Measurements from ENCODE around the gene C14orf180.

DNA sequence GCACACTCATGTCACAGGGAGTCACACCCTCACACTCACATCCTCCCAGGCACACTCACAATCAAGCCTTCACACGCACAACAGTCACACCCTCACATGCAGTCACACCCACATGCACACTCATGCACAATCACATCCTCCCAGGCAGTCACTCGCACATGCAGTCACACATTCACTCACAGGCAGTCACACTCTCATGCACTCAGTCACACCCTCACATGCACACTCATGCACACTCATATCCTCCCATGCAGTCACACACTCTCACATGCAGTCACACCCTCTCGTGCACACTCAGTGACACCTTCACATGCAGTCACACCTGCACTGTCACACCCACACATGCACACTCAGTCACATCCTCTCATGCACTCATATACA, 12.7 kb downstream of the C14orf180 start:
- TF ChIP-seq, protein P1, sequence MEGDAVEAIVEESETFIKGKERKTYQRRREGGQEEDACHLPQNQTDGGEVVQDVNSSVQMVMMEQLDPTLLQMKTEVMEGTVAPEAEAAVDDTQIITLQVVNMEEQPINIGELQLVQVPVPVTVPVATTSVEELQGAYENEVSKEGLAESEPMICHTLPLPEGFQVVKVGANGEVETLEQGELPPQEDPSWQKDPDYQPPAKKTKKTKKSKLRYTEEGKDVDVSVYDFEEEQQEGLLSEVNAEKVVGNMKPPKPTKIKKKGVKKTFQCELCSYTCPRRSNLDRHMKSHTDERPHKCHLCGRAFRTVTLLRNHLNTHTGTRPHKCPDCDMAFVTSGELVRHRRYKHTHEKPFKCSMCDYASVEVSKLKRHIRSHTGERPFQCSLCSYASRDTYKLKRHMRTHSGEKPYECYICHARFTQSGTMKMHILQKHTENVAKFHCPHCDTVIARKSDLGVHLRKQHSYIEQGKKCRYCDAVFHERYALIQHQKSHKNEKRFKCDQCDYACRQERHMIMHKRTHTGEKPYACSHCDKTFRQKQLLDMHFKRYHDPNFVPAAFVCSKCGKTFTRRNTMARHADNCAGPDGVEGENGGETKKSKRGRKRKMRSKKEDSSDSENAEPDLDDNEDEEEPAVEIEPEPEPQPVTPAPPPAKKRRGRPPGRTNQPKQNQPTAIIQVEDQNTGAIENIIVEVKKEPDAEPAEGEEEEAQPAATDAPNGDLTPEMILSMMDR (IDR thresholded peaks at IDR 0.05) = no peak
- no peak for TF ChIP-seq POLR2A (IDR thresholded peaks at IDR 0.05)
